ELF-1 (cell line): Measurements from ENCODE around the gene MLANA.

ENCODE experiments used
- DNase-seq: peaks from one replicate; pipeline ENCODE4 v3.0.0-alpha.2; 2016; ENCODE audit warnings: low read depth, low spot score

Gene MLANA

DNA sequence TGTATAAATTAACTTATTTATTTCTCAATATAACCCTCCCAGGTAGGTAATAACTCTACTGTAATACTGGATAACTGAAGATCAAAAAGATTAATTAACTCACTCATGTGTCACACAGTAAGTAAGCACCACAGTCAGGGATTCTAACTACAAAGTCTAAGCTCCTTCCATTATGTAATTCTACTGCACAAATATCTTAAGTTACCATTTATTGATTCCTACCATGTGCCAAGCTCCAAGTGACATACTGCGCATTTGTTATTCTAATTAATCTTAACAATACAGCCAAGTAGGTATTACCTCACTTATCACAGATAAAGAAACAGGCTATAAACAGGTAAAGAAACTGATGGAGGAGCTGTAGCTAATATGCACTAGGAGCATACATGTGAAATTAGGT is 66.5 kb downstream of the MLANA start:
- no peak for DNase-seq

DNA sequence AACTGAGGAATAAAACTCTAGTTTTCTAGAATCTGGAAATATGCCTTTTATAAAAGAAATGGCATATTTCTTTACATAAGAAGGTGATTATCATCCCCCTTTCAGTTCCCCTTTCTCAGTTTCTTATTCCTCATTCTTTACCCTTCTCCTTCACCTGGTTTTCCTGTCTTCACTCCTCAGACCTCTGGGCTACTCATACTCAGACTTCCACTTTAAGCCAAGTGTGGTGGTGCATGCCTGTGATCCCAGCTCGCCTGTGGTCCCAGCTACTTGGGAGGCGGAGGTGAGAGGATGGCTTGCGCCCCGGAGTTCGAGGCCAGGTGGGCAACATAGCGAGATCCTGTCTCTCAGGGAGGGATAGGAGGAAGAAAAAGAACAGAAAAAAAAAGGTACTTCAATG is 67.6 kb downstream of the MLANA start:
- DNase-seq: no peak
